HepG2 (cell line): ENCODE results near the gene ANKMY2. TPM values are rescaled to one million over a fixed set of nuclear protein-coding genes. Genes with fewer than 3 reads are reported as not detected.

Experiments
- ATAC-seq: fragments of 200-7000 bp; cut with Tn5 transposase; 3 replicates; pipeline ENCODE4 v1.9.1; 2020; ENCODE audit warnings: mild to moderate bottlenecking, moderate library complexity
- BruUV-seq: library from RNA; stranded (reverse); fragments of 400-500 nt; replicated peaks from 2 replicates; lab custom pipeline; 2021; lab: Mats Ljungman, UMichigan
- CTCF ChIA-PET: fragments of 300-600 bp; formaldehyde crosslinking; extraction: SDS; loops from one replicate; lab custom pipeline; 2021; ENCODE audit warnings: low total read pairs, inconsistent platforms, low intra/inter-chr PET ratio; lab: Yijun Ruan, JAX
- POLR2A ChIA-PET: fragments of 350-600 bp; sonication (Branson Sonifier 250); formaldehyde crosslinking; loops from one replicate; lab custom pipeline; 2020; ENCODE audit warnings: antibody characterized with exemption, inconsistent platforms; lab: Yijun Ruan, JAX
- DNase-seq: peaks from one replicate; pipeline ENCODE4 v3.0.0-alpha.2; 2015; ENCODE audit warnings: low spot score
- FAIRE-seq: peaks from 3 replicates; lab custom pipeline; 2011; peaks lifted over from hg19 to GRCh38; lab: Jason Lieb, UNC
- H2AFZ ChIP-seq: one replicate; pipeline ENCODE4 v1.6.1; 2011; ENCODE audit warnings: low read length, inconsistent platforms
- H3K27ac ChIP-seq: fragments of 300-600 bp; 3 replicates; pipeline ENCODE4 v1.8.0; 2011; ENCODE audit warnings: mixed run types, mild to moderate bottlenecking, mixed read lengths, low read length, inconsistent platforms; ENCODE audit not compliant: insufficient read depth; ENCODE audit errors: extremely low read length
- H3K27me3 ChIP-seq, 2 experiments: fragments of 200-600 bp in 1 of 2; 2 replicates in 1 of 2; 3 replicates in 1 of 2; pipeline versions ENCODE4 v1.6.0 to v1.8.0; 2011; ENCODE audit warnings: low read length in 2 of 2, mild to moderate bottlenecking in 2 of 2, moderate library complexity in 2 of 2, inconsistent platforms in 1 of 2; ENCODE audit not compliant: insufficient read depth in 2 of 2, control insufficient read depth in 1 of 2
- H3K36me3 ChIP-seq, 2 experiments: fragments of 200-600 bp in 1 of 2; replicated peaks in 1 of 2; 2 replicates in 1 of 2; 3 replicates in 1 of 2; pipeline versions ENCODE4 v1.5.1 to v1.8.0; 2011; ENCODE audit warnings: low read length in 2 of 2, inconsistent platforms in 1 of 2; ENCODE audit not compliant: insufficient read depth in 2 of 2, control insufficient read depth in 1 of 2
- H3K4me1 ChIP-seq: 2 replicates; pipeline ENCODE4 v1.5.1; 2012; ENCODE audit warnings: low read length, inconsistent platforms; ENCODE audit not compliant: insufficient read depth
- H3K4me2 ChIP-seq: 2 replicates; pipeline ENCODE4 v1.6.0; 2011; ENCODE audit warnings: low read depth, low read length, inconsistent platforms
- H3K4me3 ChIP-seq, 3 experiments: fragments of 200-600 bp in 1 of 3; sonication (generic), shearing (Covaris generic) in 1 of 3; replicated peaks in 1 of 3; 2 replicates each; pipeline ENCODE4 v1.5.1; 2011 to 2016; ENCODE audit warnings: low read length in 3 of 3, inconsistent platforms in 2 of 3, low read depth in 2 of 3, mild to moderate bottlenecking in 2 of 3, control low read depth in 1 of 3, mixed read lengths in 1 of 3; ENCODE audit not compliant: insufficient read depth in 1 of 3
- H3K79me2 ChIP-seq: one replicate; pipeline ENCODE4 v1.6.1; 2011; ENCODE audit warnings: low read length, inconsistent platforms; ENCODE audit not compliant: insufficient read depth
- H3K9ac ChIP-seq: 2 replicates; pipeline ENCODE4 v1.6.0; 2011; ENCODE audit warnings: mild to moderate bottlenecking, low read depth, low read length, inconsistent platforms; ENCODE audit not compliant: insufficient read depth
- H3K9me3 ChIP-seq: 2 replicates; pipeline ENCODE4 v1.5.1; 2012; ENCODE audit warnings: mild to moderate bottlenecking, low read length
- H4K20me1 ChIP-seq: 2 replicates; pipeline ENCODE4 v1.6.0; 2011; ENCODE audit warnings: inconsistent platforms, mild to moderate bottlenecking, low read length, moderate library complexity; ENCODE audit not compliant: insufficient read depth
- CREB1 ChIP-seq, 2 experiments: fragments of 450-650 bp in 1 of 2; IDR thresholded peaks; 2 replicates each; pipeline ENCODE4 v1.6.1; 2016 to 2017; ENCODE audit warnings: control low read depth in 1 of 2, mild to moderate bottlenecking in 1 of 2, missing compliant biosample characterization in 1 of 2, missing genetic modification characterization in 1 of 2
- KDM5B ChIP-seq: sonication (generic); formaldehyde crosslinking; IDR thresholded peaks from 2 replicates; pipeline ENCODE4 v1.4.0; 2020; ENCODE audit warnings: missing genetic modification reagents, mild to moderate bottlenecking, borderline replicate concordance
- NCOA2 ChIP-seq: sonication (generic); formaldehyde crosslinking; IDR thresholded peaks from 2 replicates; pipeline ENCODE4 v1.8.0; 2022; ENCODE audit warnings: inconsistent platforms
- RBM39 ChIP-seq: fragments of 200-400 bp; formaldehyde crosslinking; IDR thresholded peaks from one replicate; pipeline ENCODE4 v1.6.1; 2018; ENCODE audit warnings: antibody characterized with exemption, mild to moderate bottlenecking, low read depth, low read length; ENCODE audit not compliant: poor library complexity, severe bottlenecking
- SETDB1 ChIP-seq: sonication (generic); formaldehyde crosslinking; IDR thresholded peaks from 2 replicates; pipeline ENCODE4 v1.5.1; 2020; ENCODE audit warnings: missing genetic modification reagents, mild to moderate bottlenecking, borderline replicate concordance
- ZBTB10 ChIP-seq: sonication (generic); formaldehyde crosslinking; IDR thresholded peaks from 2 replicates; pipeline ENCODE4 v1.4.0; 2020; ENCODE audit warnings: missing genetic modification reagents, borderline replicate concordance
- ZNF17 ChIP-seq: sonication (generic); formaldehyde crosslinking; IDR thresholded peaks from 2 replicates; pipeline ENCODE4 v1.5.0; 2020; ENCODE audit warnings: mild to moderate bottlenecking, missing genetic modification reagents
- ZNF180 ChIP-seq: sonication (generic); formaldehyde crosslinking; IDR thresholded peaks from 2 replicates; pipeline ENCODE4 v1.4.0; 2020; ENCODE audit warnings: low read depth, missing genetic modification reagents, borderline replicate concordance
- ZNF296 ChIP-seq: sonication (generic); formaldehyde crosslinking; conservative IDR thresholded peaks from 2 replicates; pipeline ENCODE4 v1.5.0; 2020; ENCODE audit warnings: mild to moderate bottlenecking, missing genetic modification reagents
- ZNF407 ChIP-seq: sonication (generic); formaldehyde crosslinking; IDR thresholded peaks from one replicate; pipeline ENCODE4 v1.5.1; 2020; ENCODE audit warnings: mild to moderate bottlenecking, missing genetic modification reagents; ENCODE audit errors: not compliant biosample characterization
- WGBS: methylation state at CpG from one replicate; pipeline ENCODE4 v1.1.6; 2017; ENCODE audit warnings: low lambda C conversion rate; 5-methylcytosine and 5-hydroxymethylcytosine counted together
- in situ Hi-C: cut with HindIII; loops from 2 replicates; pipeline ENCODE4 v1.10.0; 2017; ENCODE audit warnings: low pct_unique_long_range_greater_than_20kb; ENCODE audit not compliant: extremely low pct_ligation_motif_present
- intact Hi-C: fragments of 100-400 bp; cut with micrococcal nuclease; formaldehyde crosslinking; loops from one replicate; pipeline ENCODE4 v1.10.0; 2022; ENCODE audit not compliant: unreplicated experiment
- polyA plus RNA-seq, 8 experiments: library from polyadenylated mRNA; depleted of rRNA in 3 of 8; stranded (reverse) in 7 of 8; unstranded in 1 of 8; fragments of >200 nt; fragmentation: Illumina TruSeq in 4 of 8; extraction: Trizol in 4 of 8; gene quantifications; 2 replicates each; pipeline versions ENCODE4 v1.2.1 to v1.2.3, GENCODE V29; 2011 to 2016; ENCODE audit warnings: low read depth in 4 of 8, missing spikeins in 1 of 8, mixed read lengths in 1 of 8; ENCODE audit not compliant: insufficient read depth in 1 of 8
- total RNA-seq, 5 experiments: library from RNA; depleted of rRNA; stranded (reverse); fragments of >200 nt; fragmentation: Illumina TruSeq; extraction: Trizol; gene quantifications; 2 replicates each; pipeline ENCODE4 v1.2.3, GENCODE V29; 2016; ENCODE audit warnings: low read depth in 1 of 5
- TF ChIP-seq, protein P1 (sequence below): sonication (generic); formaldehyde crosslinking; IDR thresholded peaks from 2 replicates; pipeline ENCODE4 v1.5.0; 2020; ENCODE audit warnings: missing genetic modification reagents

Gene ANKMY2
- total and polyA plus RNA-seq, 2 of the 13 experiments (the other 11 are each of a cell fraction or from before 2014, with no cell fraction given) = 12.2 to 21.6 TPM

DNA sequence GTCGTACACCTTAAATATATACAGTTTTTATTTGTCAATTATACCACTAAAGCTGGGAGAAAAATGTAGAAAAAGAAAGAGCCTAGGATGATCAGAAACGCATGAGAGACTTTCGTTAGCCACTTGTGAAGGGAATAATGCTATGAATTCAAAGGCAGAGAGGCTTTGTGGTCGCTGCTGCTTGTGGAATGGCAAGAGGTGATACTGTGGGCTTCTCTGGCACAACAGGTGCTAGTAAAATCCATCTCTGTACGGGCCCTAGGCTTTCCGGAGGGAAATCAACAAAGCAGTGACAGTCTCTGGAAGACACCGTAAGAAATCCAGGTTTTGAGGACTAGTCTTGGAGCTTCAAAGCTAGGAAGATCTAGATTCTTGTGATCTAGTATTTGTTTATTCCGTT is 66.3 kb downstream of the ANKMY2 start:
- Histone ChIP-seq H3K27me3 (no peaks in the 10 kb centered on the region), H2AFZ (no peak overlapping the region), H3K4me1 (no peaks in the 10 kb centered on the region), H3K9ac (no peak overlapping the region), H3K4me3 (no peak overlapping the region), H3K4me2 (no peak overlapping the region), H3K36me3 (no peaks in the 10 kb centered on the region), H3K79me2 (no peaks in the 10 kb centered on the region), H3K27ac (no peak overlapping the region), H4K20me1 (no peaks in the 10 kb centered on the region), H3K9me3 (no peaks in the 10 kb centered on the region)
- ChIA-PET POLR2A (no interaction called here), CTCF (no interaction called here)
- no peak for DNase-seq
- in situ Hi-C loops (no loop called here), intact Hi-C loops (no loop called here)
- no TSS peak for BruUV-seq
- WGBS = 20% methylated on average over 8 of the region's 8 CpGs
- ATAC-seq = no peak
- no peak for FAIRE-seq
- no peak for TF ChIP-seq ZBTB10 (CRISPR knock-in tag)
- no peak for TF ChIP-seq ZNF296 (CRISPR knock-in tag)
- no peak for TF ChIP-seq NCOA2 (CRISPR knock-in tag)
- TF ChIP-seq SETDB1 (CRISPR knock-in tag) = no peak
- no peak for TF ChIP-seq ZNF17 (CRISPR knock-in tag)
- TF ChIP-seq KDM5B (CRISPR knock-in tag) = no peak
- TF ChIP-seq CREB1 (IDR thresholded peaks at IDR 0.05) = no peak
- no peak for TF ChIP-seq CREB1 (CRISPR knock-in tag; IDR thresholded peaks at IDR 0.05)
- TF ChIP-seq, protein P1, sequence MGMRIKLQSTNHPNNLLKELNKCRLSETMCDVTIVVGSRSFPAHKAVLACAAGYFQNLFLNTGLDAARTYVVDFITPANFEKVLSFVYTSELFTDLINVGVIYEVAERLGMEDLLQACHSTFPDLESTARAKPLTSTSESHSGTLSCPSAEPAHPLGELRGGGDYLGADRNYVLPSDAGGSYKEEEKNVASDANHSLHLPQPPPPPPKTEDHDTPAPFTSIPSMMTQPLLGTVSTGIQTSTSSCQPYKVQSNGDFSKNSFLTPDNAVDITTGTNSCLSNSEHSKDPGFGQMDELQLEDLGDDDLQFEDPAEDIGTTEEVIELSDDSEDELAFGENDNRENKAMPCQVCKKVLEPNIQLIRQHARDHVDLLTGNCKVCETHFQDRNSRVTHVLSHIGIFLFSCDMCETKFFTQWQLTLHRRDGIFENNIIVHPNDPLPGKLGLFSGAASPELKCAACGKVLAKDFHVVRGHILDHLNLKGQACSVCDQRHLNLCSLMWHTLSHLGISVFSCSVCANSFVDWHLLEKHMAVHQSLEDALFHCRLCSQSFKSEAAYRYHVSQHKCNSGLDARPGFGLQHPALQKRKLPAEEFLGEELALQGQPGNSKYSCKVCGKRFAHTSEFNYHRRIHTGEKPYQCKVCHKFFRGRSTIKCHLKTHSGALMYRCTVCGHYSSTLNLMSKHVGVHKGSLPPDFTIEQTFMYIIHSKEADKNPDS = no peak
- no peak for TF ChIP-seq RBM39
- TF ChIP-seq ZNF180 (CRISPR knock-in tag) = no peak
- TF ChIP-seq ZNF407 (CRISPR knock-in tag) = no peak
